Parathyroid adenoma (tissue), 2 donors: ENCODE results near the gene MAFF.

Source experiments
- H2AFZ ChIP-seq: fragments of 300-600 bp; sonication (generic); one replicate; pipeline ENCODE4 v1.7.0; 2017; ENCODE audit warnings: antibody characterized with exemption, mild to moderate bottlenecking
- H3K27ac ChIP-seq: fragments of 300-600 bp; sonication (generic); one replicate; pipeline ENCODE4 v1.7.0; 2017
- H3K27me3 ChIP-seq: fragments of 300-600 bp; sonication (generic); one replicate; pipeline ENCODE4 v1.7.0; 2017; ENCODE audit warnings: low read length; ENCODE audit not compliant: control insufficient read depth, insufficient read depth
- H3K36me3 ChIP-seq: fragments of 300-600 bp; sonication (generic); one replicate; pipeline ENCODE4 v1.7.0; 2017; ENCODE audit warnings: low read length; ENCODE audit not compliant: control insufficient read depth, insufficient read depth
- H3K4me1 ChIP-seq: fragments of 300-600 bp; sonication (generic); one replicate; pipeline ENCODE4 v1.7.0; 2017; ENCODE audit warnings: control low read depth
- H3K4me2 ChIP-seq: fragments of 300-600 bp; sonication (generic); one replicate; pipeline ENCODE4 v1.7.0; 2017; ENCODE audit warnings: low read length
- H3K4me3 ChIP-seq: fragments of 300-600 bp; sonication (generic); one replicate; pipeline ENCODE4 v1.7.0; 2017; ENCODE audit warnings: low read depth, low read length
- H3K79me2 ChIP-seq: fragments of 300-600 bp; sonication (generic); one replicate; pipeline ENCODE4 v1.7.0; 2017; ENCODE audit warnings: control low read depth
- H3K9ac ChIP-seq: fragments of 300-600 bp; sonication (generic); one replicate; pipeline ENCODE4 v1.7.0; 2017; ENCODE audit warnings: mild to moderate bottlenecking
- H3K9me3 ChIP-seq: fragments of 300-600 bp; sonication (generic); one replicate; pipeline ENCODE4 v1.7.0; 2017; ENCODE audit warnings: low read length; ENCODE audit not compliant: control insufficient read depth
- TF ChIP-seq, protein P1 (sequence below): fragments of 300-600 bp; sonication (generic); IDR thresholded peaks from one replicate; pipeline ENCODE4 v1.7.0; 2017; ENCODE audit warnings: antibody characterized with exemption, mild to moderate bottlenecking
- donor health status: primary hyperparathyroidism.

Gene MAFF

DNA sequence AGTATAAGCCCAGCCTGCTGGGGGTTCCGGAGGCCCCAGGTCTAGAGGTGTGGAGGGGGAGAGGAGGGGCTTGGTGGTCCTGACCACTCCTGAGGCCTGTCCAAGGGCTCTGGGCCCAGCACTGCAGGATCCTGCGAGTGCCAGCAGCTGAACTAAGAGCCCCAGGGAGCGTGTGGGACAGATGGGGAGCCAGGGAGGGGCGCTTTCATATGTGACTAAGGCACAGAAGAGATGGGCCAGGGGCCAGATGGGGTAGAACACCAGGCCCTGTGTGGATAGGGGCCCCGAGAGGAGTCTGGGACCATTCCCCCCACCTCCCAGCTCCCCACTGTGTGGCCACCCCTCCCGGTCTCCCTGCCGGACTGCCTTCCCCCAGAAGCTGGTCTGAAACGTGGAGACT is 18.4 kb downstream of the MAFF start:
- Histone ChIP-seq H3K27me3 (no peaks in the 10 kb centered on the region), H3K27ac (no peak overlapping the region), H3K79me2 (no peaks in the 10 kb centered on the region), H2AFZ (no peak overlapping the region), H3K4me1 (no peaks in the 10 kb centered on the region), H3K9ac (no peak overlapping the region), H3K4me3 (no peak overlapping the region), H3K4me2 (no peak overlapping the region), H3K9me3 (no peaks in the 10 kb centered on the region), H3K36me3 (no peaks in the 10 kb centered on the region)
- TF ChIP-seq, protein P1, sequence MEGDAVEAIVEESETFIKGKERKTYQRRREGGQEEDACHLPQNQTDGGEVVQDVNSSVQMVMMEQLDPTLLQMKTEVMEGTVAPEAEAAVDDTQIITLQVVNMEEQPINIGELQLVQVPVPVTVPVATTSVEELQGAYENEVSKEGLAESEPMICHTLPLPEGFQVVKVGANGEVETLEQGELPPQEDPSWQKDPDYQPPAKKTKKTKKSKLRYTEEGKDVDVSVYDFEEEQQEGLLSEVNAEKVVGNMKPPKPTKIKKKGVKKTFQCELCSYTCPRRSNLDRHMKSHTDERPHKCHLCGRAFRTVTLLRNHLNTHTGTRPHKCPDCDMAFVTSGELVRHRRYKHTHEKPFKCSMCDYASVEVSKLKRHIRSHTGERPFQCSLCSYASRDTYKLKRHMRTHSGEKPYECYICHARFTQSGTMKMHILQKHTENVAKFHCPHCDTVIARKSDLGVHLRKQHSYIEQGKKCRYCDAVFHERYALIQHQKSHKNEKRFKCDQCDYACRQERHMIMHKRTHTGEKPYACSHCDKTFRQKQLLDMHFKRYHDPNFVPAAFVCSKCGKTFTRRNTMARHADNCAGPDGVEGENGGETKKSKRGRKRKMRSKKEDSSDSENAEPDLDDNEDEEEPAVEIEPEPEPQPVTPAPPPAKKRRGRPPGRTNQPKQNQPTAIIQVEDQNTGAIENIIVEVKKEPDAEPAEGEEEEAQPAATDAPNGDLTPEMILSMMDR = no peak

DNA sequence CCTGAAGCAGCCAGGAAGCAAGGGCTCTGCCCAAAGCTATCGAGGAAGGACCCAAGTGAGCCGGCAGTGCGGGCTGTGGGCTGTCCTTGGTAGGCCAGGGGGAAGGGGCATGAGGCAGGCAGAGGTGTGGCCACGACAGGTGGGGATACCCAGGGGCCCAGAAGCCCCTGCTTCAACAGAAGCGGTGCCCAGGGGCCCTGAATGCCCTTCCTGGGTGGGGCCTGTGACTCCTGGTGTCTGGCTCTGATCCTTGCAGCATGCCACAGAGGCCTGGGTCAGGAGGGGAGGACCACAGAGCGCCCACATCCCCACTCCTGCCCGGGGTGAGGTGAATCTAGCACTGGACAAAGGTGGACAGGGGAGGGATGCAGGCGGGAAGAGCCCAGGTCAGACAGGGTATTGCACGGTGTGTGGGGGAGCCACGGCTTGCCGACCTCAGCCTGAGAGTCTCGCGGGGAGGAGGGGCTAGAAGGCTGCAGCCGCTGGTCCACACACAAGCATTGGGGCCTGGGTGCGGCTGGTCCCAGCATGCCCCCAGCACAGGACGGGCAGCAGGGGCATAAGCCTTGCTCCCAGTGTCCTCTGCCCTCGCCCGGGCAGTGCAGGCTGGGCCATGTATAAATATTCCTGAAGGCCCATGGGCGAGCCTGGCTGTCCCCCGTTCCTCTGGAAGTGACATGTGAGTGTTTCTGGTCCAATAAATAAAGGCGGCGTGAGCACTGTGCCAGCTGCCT is 19.0 kb downstream of the MAFF start:
- no peak overlapping the region for H2AFZ ChIP-seq

DNA sequence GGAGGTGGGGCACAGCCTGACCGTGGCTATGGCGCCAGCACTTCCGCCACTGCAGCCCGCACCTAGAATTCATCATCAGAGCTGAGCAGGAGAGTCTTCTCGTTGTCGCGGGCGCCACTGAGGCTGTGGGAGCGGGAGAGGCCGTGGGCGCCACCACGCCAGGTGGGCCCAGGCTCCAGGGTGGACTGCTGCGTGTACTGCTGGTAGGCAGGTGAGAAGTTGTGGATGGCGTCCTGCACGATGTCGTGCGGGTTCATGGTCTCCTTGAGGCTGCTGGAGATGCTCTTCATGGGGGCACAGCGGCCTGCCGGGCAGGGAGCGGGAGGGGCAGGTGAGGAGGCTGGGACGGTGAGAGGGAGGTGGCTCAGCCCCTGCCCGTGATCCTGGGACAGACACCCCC is 19.6 kb downstream of the MAFF start:
- H3K27ac ChIP-seq = no peak overlapping the region
- H3K36me3 ChIP-seq = no peaks in the 10 kb centered on the region

More for the DNA sequence above, 19.0 kb downstream of the MAFF start:
- TF ChIP-seq, protein P1 = no peak
- Histone ChIP-seq H3K36me3 (no peaks in the 10 kb centered on the region), H3K79me2 (no peaks in the 10 kb centered on the region), H3K4me3 (no peak overlapping the region), H3K4me1 (no peaks in the 10 kb centered on the region), H3K27ac (no peak overlapping the region), H3K4me2 (no peak overlapping the region), H3K9me3 (no peaks in the 10 kb centered on the region), H3K27me3 (no peaks in the 10 kb centered on the region), H3K9ac (no peak overlapping the region)

DNA sequence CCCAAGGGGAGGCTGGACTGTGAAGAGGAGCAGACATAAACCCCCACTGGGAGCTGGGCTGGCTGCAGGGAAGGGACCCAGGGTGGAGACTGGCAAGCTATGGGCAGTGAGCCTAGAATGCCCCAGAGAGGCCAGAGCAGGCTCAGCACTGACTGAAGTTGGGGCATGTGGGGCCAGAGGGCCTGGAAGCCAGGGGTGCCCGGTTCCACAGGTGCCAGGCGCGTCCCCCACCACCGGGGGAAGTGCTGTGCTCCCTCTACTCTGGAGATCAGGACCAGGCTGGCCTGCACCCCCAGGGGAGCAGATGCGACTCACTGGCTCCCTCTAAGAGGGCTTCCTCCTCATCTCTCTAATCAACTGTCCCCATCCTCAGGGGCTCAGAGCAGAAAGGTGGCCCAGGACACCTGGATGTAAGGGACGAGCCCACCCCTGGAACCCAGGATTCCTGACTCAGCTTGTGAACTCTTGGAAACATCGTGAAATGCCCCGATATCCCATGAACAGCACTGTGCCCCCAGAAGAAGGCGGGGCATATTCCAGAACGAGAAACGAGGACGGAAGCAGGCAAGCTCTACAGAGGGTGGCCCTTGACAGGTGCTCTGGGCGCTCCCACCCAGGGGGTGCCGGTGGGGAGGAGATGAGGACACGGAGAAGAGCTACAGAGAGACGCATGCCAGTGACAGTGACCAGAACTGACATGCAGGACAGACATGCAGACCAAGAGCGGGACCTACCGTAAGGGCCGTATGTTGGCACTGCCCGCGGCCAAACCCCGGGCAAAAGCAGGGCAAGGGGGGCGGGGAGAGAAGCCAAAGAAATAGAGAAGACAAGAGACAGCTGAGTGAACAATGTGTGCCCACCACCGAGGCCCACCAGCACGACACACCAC is 20.4 kb downstream of the MAFF start:
- H3K4me2 ChIP-seq = no peak overlapping the region
- no peak overlapping the region for H2AFZ ChIP-seq
- no peaks in the 10 kb centered on the region for H3K4me1 ChIP-seq
- TF ChIP-seq, protein P1 = no peak
- no peak overlapping the region for H3K27ac ChIP-seq
- H3K9ac ChIP-seq = no peak overlapping the region
- H3K36me3 ChIP-seq = no peaks in the 10 kb centered on the region
- no peaks in the 10 kb centered on the region for H3K27me3 ChIP-seq
- no peaks in the 10 kb centered on the region for H3K9me3 ChIP-seq
- H3K79me2 ChIP-seq = no peaks in the 10 kb centered on the region
- no peak overlapping the region for H3K4me3 ChIP-seq

More for the DNA sequence above, 19.6 kb downstream of the MAFF start:
- Histone ChIP-seq H3K27me3 (no peaks in the 10 kb centered on the region), H3K9ac (no peak overlapping the region), H3K79me2 (no peaks in the 10 kb centered on the region), H3K9me3 (no peaks in the 10 kb centered on the region), H2AFZ (no peak overlapping the region), H3K4me1 (no peaks in the 10 kb centered on the region), H3K4me3 (no peak overlapping the region), H3K4me2 (no peak overlapping the region)
- TF ChIP-seq, protein P1 = no peak
